Left colon (tissue), 2 donors: Measurements from ENCODE around the gene PHLDB2. TPM values are rescaled to one million over a fixed set of nuclear protein-coding genes. Genes with fewer than 3 reads are reported as not detected.

Experiments
- ATAC-seq: fragments of 200-7000 bp; cut with Tn5 transposase; one replicate; pipeline ENCODE4 v1.9.1; 2020; ENCODE audit warnings: mild to moderate bottlenecking, moderate library complexity
- DNase-seq, 2 donors: peaks; one replicate each; pipeline ENCODE4 v3.0.0-alpha.2; 2020
- intact Hi-C, 2 donors: fragments of 100-400 bp; cut with DNase I in 1 of 2; cut with micrococcal nuclease in 1 of 2; formaldehyde crosslinking; loops; one replicate each; pipeline versions ENCODE4 v1.11.2 to v1.14.0; 2022; cut with DNase I, micrococcal nuclease
- total RNA-seq, 2 donors: library from RNA; stranded (reverse); fragmentation: NEBNext Ultra II Directional; extraction: Animal tissue kit (Norgen Biotek cat#: 25700); gene quantifications; one replicate each; pipeline ENCODE4 v1.2.1, GENCODE V29; 2021
- donor health status: DM: no; HTN: no; CAD: no.
- donor health status: DM: yes; HTN: yes; CAD: no.

Gene PHLDB2
- total RNA-seq, 2 donors from 2014 or later = 8.3 to 28.7 TPM

GRCh38 chr3:111910806-111911205, 51.7 kb downstream of the PHLDB2 start:
- ATAC-seq = no peak

GRCh38 chr3:111911446-111911845, 52.4 kb downstream of the PHLDB2 start:
- intact Hi-C loops = no loop called here
- DNase-seq = no peak
- no peak for ATAC-seq

More at GRCh38 chr3:111910806-111911205, 51.7 kb downstream of the PHLDB2 start:
- intact Hi-C loops = no loop called here
- DNase-seq = no peak

- no peak for DNase-seq
- intact Hi-C loops = no loop called here
- ATAC-seq = no peak
Measured at GRCh38 chr3:111913163-111913763, 54.2 kb downstream of the PHLDB2 start.

GRCh38 chr3:111915905-111916304, 56.8 kb downstream of the PHLDB2 start:
- DNase-seq (no peak), ATAC-seq (no peak)
- intact Hi-C loops = no loop called here

GRCh38 chr3:111917300-111917699, 58.2 kb downstream of the PHLDB2 start:
- DNase-seq (no peak), ATAC-seq (no peak)
- intact Hi-C loops = no loop called here

GRCh38 chr3:111919370-111920065, 60.5 kb downstream of the PHLDB2 start:
- DNase-seq (no peak), ATAC-seq (no peak)
- intact Hi-C loops = no loop called here

- DNase-seq = no peak
- intact Hi-C loops = no loop called here
- no peak for ATAC-seq
Measured at GRCh38 chr3:111921181-111921580, 62.1 kb downstream of the PHLDB2 start.

- no peak for DNase-seq
- no peak for ATAC-seq
- intact Hi-C loops = no loop called here
Measured at GRCh38 chr3:111923095-111923771, 64.2 kb downstream of the PHLDB2 start.

- DNase-seq = no peak
- ATAC-seq = no peak
- intact Hi-C loops = no loop called here
Measured at GRCh38 chr3:111923806-111924205, 64.7 kb downstream of the PHLDB2 start.

- peak; percentile 94 for ATAC-seq
- intact Hi-C loops = no loop called here
- DNase-seq = peak; percentile 30 to 79
Measured at GRCh38 chr3:111924283-111924682, 65.2 kb downstream of the PHLDB2 start.

- ATAC-seq (no peak), DNase-seq (no peak)
- intact Hi-C loops = no loop called here
Measured at GRCh38 chr3:111926266-111926676, 67.2 kb downstream of the PHLDB2 start.

- intact Hi-C loops = no loop called here
- no peak for ATAC-seq
- no peak for DNase-seq
Measured at GRCh38 chr3:111928613-111929012, 69.5 kb downstream of the PHLDB2 start.

- ATAC-seq (no peak), DNase-seq (no peak)
- intact Hi-C loops = no loop called here
Measured at GRCh38 chr3:111929484-111929883, 70.4 kb downstream of the PHLDB2 start.

GRCh38 chr3:111932946-111933345, 73.9 kb downstream of the PHLDB2 start:
- DNase-seq = no peak
- no peak for ATAC-seq
- intact Hi-C loops = no loop called here

- intact Hi-C loops = no loop called here
- ATAC-seq (no peak), DNase-seq (no peak)
Measured at GRCh38 chr3:111936191-111936841, 77.3 kb downstream of the PHLDB2 start.

- intact Hi-C loops = no loop called here
- DNase-seq (no peak), ATAC-seq (no peak)
Measured at GRCh38 chr3:111936967-111937366, 77.9 kb downstream of the PHLDB2 start.

GRCh38 chr3:111937871-111938270, 78.8 kb downstream of the PHLDB2 start:
- intact Hi-C loops = no loop called here
- ATAC-seq (no peak), DNase-seq (no peak)

- intact Hi-C loops = no loop called here
- no peak for ATAC-seq
Measured at GRCh38 chr3:111939873-111940272, 80.8 kb downstream of the PHLDB2 start.

GRCh38 chr3:111943533-111943932, 84.5 kb downstream of the PHLDB2 start:
- intact Hi-C loops = no loop called here
- no peak for ATAC-seq
- no peak for DNase-seq

More at GRCh38 chr3:111939873-111940272, 80.8 kb downstream of the PHLDB2 start:
- DNase-seq = no peak

GRCh38 chr3:111944372-111944771, 85.3 kb downstream of the PHLDB2 start:
- ATAC-seq (no peak), DNase-seq (no peak)
- intact Hi-C loops = no loop called here
